ENCODE measurements around the gene ZNF805. TPM values are rescaled to one million over a fixed set of nuclear protein-coding genes. Genes with fewer than 3 reads are reported as not detected.

Gene ZNF805
- total RNA-seq, 4 donors from 2014 or later: 16.3 to 27.5 (median 21.0) TPM

DNA sequence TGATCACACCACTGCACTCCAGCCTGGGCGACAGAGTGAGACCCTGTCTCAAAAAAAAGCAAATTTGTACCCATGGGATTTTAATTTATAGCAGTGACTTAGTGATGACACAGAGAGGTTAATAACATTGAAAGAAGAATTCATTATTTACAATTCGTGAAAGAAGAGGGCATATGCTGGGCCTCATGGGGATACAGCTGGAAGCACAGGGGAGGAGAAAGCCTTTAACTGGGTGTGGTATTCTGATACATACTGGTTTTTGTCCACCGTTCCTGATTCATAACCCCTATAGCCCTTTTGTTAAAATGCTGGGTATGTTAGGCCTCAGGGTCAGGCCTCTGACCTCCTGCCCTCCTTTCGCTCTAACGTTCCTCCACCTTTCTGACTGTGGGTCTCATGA is 38.3 kb upstream of the ZNF805 start:
- intact Hi-C loops (cut with DNase I): no loop called here
- Histone ChIP-seq H3K9me3 (no peaks in the 10 kb centered on the region), H3K4me3 (replicated peaks in 1 of 3) (no peak overlapping the region), H3K4me1 (peaks cover 0 to 5% of the 10 kb centered on the region in 2 donors), H3K27ac (no peak overlapping the region), H3K36me3 (peaks cover 21 to 26% of the 10 kb centered on the region in 2 donors), H3K27me3 (no peaks in the 10 kb centered on the region)
- TF ChIP-seq, protein P1, sequence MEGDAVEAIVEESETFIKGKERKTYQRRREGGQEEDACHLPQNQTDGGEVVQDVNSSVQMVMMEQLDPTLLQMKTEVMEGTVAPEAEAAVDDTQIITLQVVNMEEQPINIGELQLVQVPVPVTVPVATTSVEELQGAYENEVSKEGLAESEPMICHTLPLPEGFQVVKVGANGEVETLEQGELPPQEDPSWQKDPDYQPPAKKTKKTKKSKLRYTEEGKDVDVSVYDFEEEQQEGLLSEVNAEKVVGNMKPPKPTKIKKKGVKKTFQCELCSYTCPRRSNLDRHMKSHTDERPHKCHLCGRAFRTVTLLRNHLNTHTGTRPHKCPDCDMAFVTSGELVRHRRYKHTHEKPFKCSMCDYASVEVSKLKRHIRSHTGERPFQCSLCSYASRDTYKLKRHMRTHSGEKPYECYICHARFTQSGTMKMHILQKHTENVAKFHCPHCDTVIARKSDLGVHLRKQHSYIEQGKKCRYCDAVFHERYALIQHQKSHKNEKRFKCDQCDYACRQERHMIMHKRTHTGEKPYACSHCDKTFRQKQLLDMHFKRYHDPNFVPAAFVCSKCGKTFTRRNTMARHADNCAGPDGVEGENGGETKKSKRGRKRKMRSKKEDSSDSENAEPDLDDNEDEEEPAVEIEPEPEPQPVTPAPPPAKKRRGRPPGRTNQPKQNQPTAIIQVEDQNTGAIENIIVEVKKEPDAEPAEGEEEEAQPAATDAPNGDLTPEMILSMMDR (IDR thresholded peaks at IDR 0.05): no peak
- TF ChIP-seq POLR2A (IDR thresholded peaks at IDR 0.05): no peak
- no peak for DNase-seq
- 85 to 90% methylated on average over 5 of the region's 5 CpGs for WGBS, 2 donors

DNA sequence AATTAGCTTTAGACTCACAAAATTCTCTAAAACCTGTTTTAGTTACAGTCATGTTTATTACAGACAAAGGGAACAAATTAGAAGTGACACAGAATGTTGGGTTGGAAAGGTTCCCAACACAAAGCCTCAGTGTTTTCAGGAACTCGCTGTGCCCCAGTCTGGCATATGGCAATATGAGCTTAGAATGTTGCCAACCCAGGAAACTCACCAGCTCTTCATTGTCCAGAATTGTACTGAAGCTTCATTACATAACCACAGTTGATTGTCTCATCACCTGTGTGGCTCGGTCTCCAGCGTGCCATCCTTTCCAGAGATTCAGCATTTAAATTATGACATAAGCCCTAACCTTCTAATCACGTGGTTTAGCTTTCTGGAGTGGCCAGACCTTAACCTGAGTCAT is 30.1 kb upstream of the ZNF805 start:
- Histone ChIP-seq H3K27me3 (no peaks in the 10 kb centered on the region), H3K4me1 (no peaks in the 10 kb centered on the region), H3K27ac (no peak overlapping the region), H3K4me3 (replicated peaks in 1 of 3) (no peak overlapping the region), H3K9me3 (no peaks in the 10 kb centered on the region), H3K36me3 (peaks cover 44 to 49% of the 10 kb centered on the region in 2 donors)
- no peak for TF ChIP-seq POLR2A (IDR thresholded peaks at IDR 0.05)
- TF ChIP-seq, protein P1 (IDR thresholded peaks at IDR 0.05): no peak
- 85 to 97% methylated on average over 4 of the region's 4 CpGs for WGBS, 2 donors
- intact Hi-C loops (cut with DNase I): no loop called here
- DNase-seq: no peak

DNA sequence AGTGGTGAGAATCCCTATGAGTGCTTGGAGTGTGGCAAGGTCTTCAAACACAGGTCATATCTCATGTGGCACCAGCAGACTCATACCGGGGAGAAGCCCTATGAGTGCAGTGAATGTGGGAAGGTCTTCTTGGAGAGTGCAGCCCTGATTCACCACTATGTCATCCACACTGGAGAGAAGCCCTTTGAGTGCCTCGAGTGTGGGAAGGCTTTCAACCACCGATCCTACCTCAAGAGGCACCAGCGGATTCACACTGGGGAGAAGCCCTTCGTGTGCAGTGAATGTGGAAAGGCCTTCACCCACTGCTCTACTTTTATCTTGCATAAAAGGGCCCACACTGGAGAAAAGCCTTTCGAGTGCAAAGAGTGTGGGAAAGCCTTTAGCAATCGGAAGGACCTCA is 28.3 kb upstream of the ZNF805 start:
- TF ChIP-seq, protein P1 (IDR thresholded peaks at IDR 0.05): no peak
- no peak for TF ChIP-seq POLR2A (IDR thresholded peaks at IDR 0.05)
- DNase-seq: no peak
- H3K4me1 ChIP-seq: no peaks in the 10 kb centered on the region
- H3K27me3 ChIP-seq: no peaks in the 10 kb centered on the region
- intact Hi-C loops (cut with DNase I): no loop called here
- peaks cover 37 to 42% of the 10 kb centered on the region in 2 donors for H3K36me3 ChIP-seq
- no peaks in the 10 kb centered on the region for H3K9me3 ChIP-seq
- 89 to 90% methylated on average over 7 of the region's 7 CpGs for WGBS, 2 donors
- no peak overlapping the region for H3K27ac ChIP-seq
- no peak overlapping the region for H3K4me3 ChIP-seq (replicated peaks in 1 of 3)

DNA sequence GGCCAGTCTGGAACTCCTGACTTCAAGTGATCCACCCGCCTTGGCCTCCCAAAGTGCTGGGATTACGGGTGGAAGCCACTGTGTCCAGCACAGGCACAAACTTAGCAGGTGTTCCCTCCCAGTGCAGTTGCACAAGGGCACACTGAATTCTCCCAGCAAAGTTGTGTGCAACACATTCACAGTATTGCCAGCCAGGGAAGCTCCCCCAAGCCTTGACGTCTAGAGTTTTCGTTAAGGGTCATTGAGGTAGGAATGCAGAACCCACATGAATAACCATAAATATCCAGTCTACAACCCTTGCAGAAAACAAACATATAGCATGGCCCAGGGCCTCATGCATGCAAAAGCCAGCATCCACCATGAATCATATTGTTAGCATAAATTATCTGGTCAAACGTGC is 12.9 kb upstream of the ZNF805 start:
- TF ChIP-seq, protein P1 (IDR thresholded peaks at IDR 0.05): no peak
- no peak for TF ChIP-seq POLR2A (IDR thresholded peaks at IDR 0.05)
- Histone ChIP-seq H3K4me1 (no peaks in the 10 kb centered on the region), H3K4me3 (replicated peaks in 1 of 3) (no peak overlapping the region), H3K27me3 (no peaks in the 10 kb centered on the region), H3K27ac (no peak overlapping the region), H3K9me3 (no peaks in the 10 kb centered on the region), H3K36me3 (no peaks in the 10 kb centered on the region)
- intact Hi-C loops (cut with DNase I): no loop called here
- no peak for DNase-seq
- WGBS, 2 donors: 67 to 83% methylated on average over 3 to 5 of the region's 5 CpGs

DNA sequence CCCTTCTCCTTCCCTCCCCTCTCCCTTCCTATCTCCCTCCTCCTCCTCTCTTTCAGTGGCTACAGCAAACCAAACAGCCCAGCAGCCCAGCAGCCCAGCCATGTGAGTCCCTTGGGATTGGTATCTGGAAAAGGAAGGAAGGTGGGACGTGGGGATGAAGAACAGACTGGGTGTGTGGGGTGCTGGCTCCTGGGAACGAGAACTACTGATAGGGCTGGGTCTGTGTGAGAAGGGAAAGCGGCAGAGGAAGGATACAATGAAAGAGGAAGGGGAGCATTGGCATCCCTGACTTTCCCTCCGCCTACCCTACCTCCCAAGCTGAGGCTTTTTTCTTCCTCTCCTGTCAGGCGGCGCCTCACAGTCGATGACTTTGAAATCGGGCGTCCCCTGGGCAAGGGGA is 8.7 kb upstream of the ZNF805 start:
- Histone ChIP-seq H3K9me3 (no peaks in the 10 kb centered on the region), H3K27ac (no peak overlapping the region), H3K4me3 (replicated peaks in 1 of 3) (no peak overlapping the region), H3K36me3 (no peaks in the 10 kb centered on the region), H3K4me1 (no peaks in the 10 kb centered on the region), H3K27me3 (no peaks in the 10 kb centered on the region)
- TF ChIP-seq, protein P1 (IDR thresholded peaks at IDR 0.05): no peak
- no peak for TF ChIP-seq POLR2A (IDR thresholded peaks at IDR 0.05)
- WGBS, 2 donors: 68 to 75% methylated on average over 9 of the region's 9 CpGs
- DNase-seq: no peak
- intact Hi-C loops (cut with DNase I): no loop called here

Data from thyroid gland (tissue), 4 donors.